GM12878 (cell line): Measurements from ENCODE around the gene MBOAT2. TPM values are rescaled to one million over a fixed set of nuclear protein-coding genes. Genes with fewer than 3 reads are reported as not detected.

Source experiments
- ATF3 ChIP-seq: IDR thresholded peaks from 2 replicates; pipeline ENCODE4 v1.6.1; 2011; ENCODE audit warnings: low read depth, mild to moderate bottlenecking, low read length, moderate library complexity, borderline replicate concordance; ENCODE audit errors: extremely low read depth
- ATF7 ChIP-seq: fragments of 450-650 bp; IDR thresholded peaks from 2 replicates; pipeline ENCODE4 v1.6.1; 2016; ENCODE audit warnings: low read depth, mild to moderate bottlenecking
- BRCA1 ChIP-seq: IDR thresholded peaks from 2 replicates; pipeline ENCODE4 v1.6.1; 2011; ENCODE audit warnings: low read depth, low read length, improper control_type of control experiment
- EED ChIP-seq: sonication (generic); IDR thresholded peaks from 2 replicates; pipeline ENCODE4 v1.6.1; 2016; ENCODE audit warnings: antibody characterized with exemption, low read depth
- EZH2 ChIP-seq: IDR thresholded peaks from 2 replicates; pipeline ENCODE4 v1.6.1; 2012; ENCODE audit warnings: low read depth, mild to moderate bottlenecking, control low read depth, inconsistent platforms, low read length, borderline replicate concordance; ENCODE audit not compliant: control insufficient read depth
- HDAC2 ChIP-seq: fragments of 200-600 bp; sonication (generic); IDR thresholded peaks from 2 replicates; pipeline ENCODE4 v1.6.1; 2017
- HDAC6 ChIP-seq: fragments of 200-600 bp; sonication (generic); IDR thresholded peaks from one replicate; pipeline ENCODE4 v1.8.0; 2017; ENCODE audit warnings: antibody characterized with exemption; ENCODE audit not compliant: unreplicated experiment
- KLF5 ChIP-seq: fragments of 450-650 bp; IDR thresholded peaks from 2 replicates; pipeline ENCODE4 v1.6.1; 2014; ENCODE audit warnings: mild to moderate bottlenecking; ENCODE audit not compliant: partially characterized antibody
- MTA2 ChIP-seq: fragments of 450-650 bp; IDR thresholded peaks from 2 replicates; pipeline ENCODE4 v1.6.1; 2016; ENCODE audit warnings: low read depth, mild to moderate bottlenecking, moderate library complexity
- MTA3 ChIP-seq: IDR thresholded peaks from 2 replicates; pipeline ENCODE4 v1.6.1; 2012; ENCODE audit warnings: low read length, inconsistent platforms, borderline replicate concordance
- MXI1 ChIP-seq: fragments of 150-350 bp; IDR thresholded peaks from 2 replicates; pipeline ENCODE4 v1.6.1; 2011; ENCODE audit warnings: low read depth, mild to moderate bottlenecking, inconsistent platforms, low read length, improper control_type of control experiment
- NR2C1 ChIP-seq: fragments of 450-650 bp; IDR thresholded peaks from 2 replicates; pipeline ENCODE4 v1.6.1; 2017; ENCODE audit warnings: antibody characterized with exemption, mild to moderate bottlenecking, moderate library complexity
- NR2F1 ChIP-seq: fragments of 450-650 bp; conservative IDR thresholded peaks from 2 replicates; pipeline ENCODE4 v1.6.1; 2017; ENCODE audit warnings: mild to moderate bottlenecking
- RCOR1 ChIP-seq: conservative IDR thresholded peaks from 2 replicates; pipeline ENCODE4 v1.6.1; 2012; ENCODE audit warnings: low read depth, low read length, improper control_type of control experiment
- RFX5 ChIP-seq: IDR thresholded peaks from 2 replicates; pipeline ENCODE4 v1.6.1; 2011; ENCODE audit warnings: low read depth, low read length, improper control_type of control experiment
- SIX5 ChIP-seq: IDR thresholded peaks from 2 replicates; pipeline ENCODE4 v1.6.1; 2011; ENCODE audit warnings: mild to moderate bottlenecking, low read depth, low read length, moderate library complexity; ENCODE audit not compliant: severe bottlenecking
- SMAD5 ChIP-seq: IDR thresholded peaks from 2 replicates; pipeline ENCODE4 v1.6.1; 2016; ENCODE audit warnings: antibody characterized with exemption, low read depth
- SREBF1 ChIP-seq: IDR thresholded peaks from 2 replicates; pipeline ENCODE4 v1.6.1; 2012; ENCODE audit warnings: mild to moderate bottlenecking, low read length
- SREBF2 ChIP-seq: IDR thresholded peaks from 2 replicates; pipeline ENCODE4 v1.6.1; 2012; ENCODE audit warnings: mild to moderate bottlenecking, low read length
- SRF ChIP-seq, 2 experiments: IDR thresholded peaks; 2 replicates each; pipeline ENCODE4 v1.6.1; 2011; ENCODE audit warnings: low read depth in 2 of 2, low read length in 2 of 2, mild to moderate bottlenecking in 1 of 2, moderate library complexity in 1 of 2
- SUPT20H ChIP-seq: IDR thresholded peaks from 2 replicates; pipeline ENCODE4 v1.6.1; 2011; ENCODE audit warnings: low read depth, mild to moderate bottlenecking, low read length, moderate library complexity, borderline replicate concordance; ENCODE audit not compliant: control insufficient read depth
- ZNF24 ChIP-seq: fragments of 450-650 bp; IDR thresholded peaks from 2 replicates; pipeline ENCODE4 v1.6.1; 2017; ENCODE audit warnings: antibody characterized with exemption, mild to moderate bottlenecking
- ZNF274 ChIP-seq: IDR thresholded peaks from one replicate; pipeline ENCODE4 v1.8.0; 2011; ENCODE audit not compliant: insufficient read length, insufficient read depth
- ZNF622 ChIP-seq: fragments of 450-650 bp; IDR thresholded peaks from 2 replicates; pipeline ENCODE4 v1.6.1; 2017; ENCODE audit warnings: mild to moderate bottlenecking, inconsistent platforms
- polyA plus RNA-seq, 11 experiments: library from polyadenylated mRNA; depleted of rRNA in 4 of 11; unstranded in 6 of 11; stranded (reverse) in 5 of 11; fragments of >200 nt; fragmentation: Nextera tagmentation in 4 of 11; fragmentation: Illumina TruSeq in 1 of 11; extraction: Ambion mirVana in 4 of 11; extraction: Trizol in 1 of 11; gene quantifications; 1 replicate in 1 of 11; 2 replicates in 10 of 11; pipeline versions ENCODE4 v1.2.1 to v1.2.3, GENCODE V29; 2011 to 2016; ENCODE audit warnings: inconsistent platforms in 2 of 11, missing spikeins in 2 of 11, low read depth in 1 of 11
- total RNA-seq, 4 experiments: library from RNA; depleted of rRNA in 3 of 4; stranded (reverse); fragments of >200 nt in 3 of 4; fragmentation: Illumina TruSeq in 1 of 4; extraction: Trizol in 1 of 4; gene quantifications; 2 replicates each; pipeline versions ENCODE4 v1.2.1 to v1.2.3, GENCODE V29; 2013 to 2021
- TF ChIP-seq, protein P1 (sequence below): fragments of 450-650 bp; IDR thresholded peaks from 2 replicates; pipeline ENCODE4 v1.6.1; 2018; ENCODE audit warnings: borderline replicate concordance, mild to moderate bottlenecking; ENCODE audit not compliant: partially characterized antibody
- TF ChIP-seq, protein P2 (sequence below): IDR thresholded peaks from 2 replicates; pipeline ENCODE4 v1.6.1; 2012; ENCODE audit warnings: low read depth, low read length, improper control_type of control experiment
- TF ChIP-seq, protein P3 (sequence below): fragments of 450-650 bp; conservative IDR thresholded peaks from 2 replicates; pipeline ENCODE4 v1.6.1; 2017; ENCODE audit warnings: mild to moderate bottlenecking, moderate library complexity

Gene MBOAT2
- total and polyA plus RNA-seq, 10 of the 15 experiments (the other 5 are each of a cell fraction or from before 2014, with no cell fraction given), result 0.08 to 40.6 (median 1.8) TPM

DNA sequence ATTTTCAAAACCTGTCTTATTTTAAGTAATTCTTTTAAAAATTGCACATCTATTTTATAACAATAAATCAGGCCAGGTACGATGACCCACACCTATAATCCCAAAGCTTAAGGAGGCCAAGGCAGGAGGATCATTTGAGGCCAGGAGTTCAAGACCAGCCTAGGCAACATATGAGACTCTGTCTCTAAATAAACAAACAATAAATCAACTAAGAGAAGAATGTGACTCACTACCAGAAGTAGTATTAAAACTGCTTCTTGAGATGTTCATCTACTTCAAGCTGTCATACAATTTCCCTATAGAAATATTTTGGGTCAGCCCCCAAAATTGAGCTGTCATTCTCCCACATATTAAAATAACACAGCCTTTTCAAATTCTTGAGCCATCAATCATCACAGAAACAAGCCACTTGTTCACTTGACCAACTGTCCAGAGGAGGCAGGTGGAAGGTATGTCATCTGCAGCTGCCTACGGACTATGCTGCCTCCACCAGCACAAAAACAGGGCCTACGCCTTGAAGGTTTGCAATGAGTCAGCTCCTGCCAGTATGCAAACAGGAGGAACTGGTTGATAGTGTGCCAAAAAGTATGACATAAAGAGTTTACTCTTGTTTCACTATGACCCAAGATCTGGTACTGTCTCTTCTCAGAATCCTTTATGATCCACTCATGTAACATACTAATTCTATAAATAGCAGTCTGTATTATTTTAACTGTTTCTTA, 199.7 kb downstream of the MBOAT2 start (continued):
- TF ChIP-seq ATF3 (no peak), HDAC6 (no peak), HDAC2 (no peak), RCOR1 (no peak), ZNF24 (no peak), MXI1 (0 out of 2 replicates have a peak, but pooled peaks have one; percentile 38), ZNF274 (no peak), SIX5 (no peak), SREBF2 (no peak), RFX5 (no peak), ATF7 (peak; percentile 95), MTA3 (peak; percentile 75), EZH2 (no peak), NR2F1 (no peak), KLF5 (peak; percentile 71), SRF (IDR thresholded peaks at IDR 0.05; ENCODE audit: low read depth in 2 of 2, low read length in 2 of 2) (0 out of 4 replicates have a peak, but pooled peaks of 1 of the 2 experiments have one; percentile 26), MTA2 (peak; percentile 69), SREBF1 (no peak), ZNF622 (no peak), BRCA1 (no peak), SUPT20H (no peak), EED (peak; percentile 63; the same call in 1 of the 2 replicates), SMAD5 (no peak), NR2C1 (no peak)
- TF ChIP-seq, protein P1, sequence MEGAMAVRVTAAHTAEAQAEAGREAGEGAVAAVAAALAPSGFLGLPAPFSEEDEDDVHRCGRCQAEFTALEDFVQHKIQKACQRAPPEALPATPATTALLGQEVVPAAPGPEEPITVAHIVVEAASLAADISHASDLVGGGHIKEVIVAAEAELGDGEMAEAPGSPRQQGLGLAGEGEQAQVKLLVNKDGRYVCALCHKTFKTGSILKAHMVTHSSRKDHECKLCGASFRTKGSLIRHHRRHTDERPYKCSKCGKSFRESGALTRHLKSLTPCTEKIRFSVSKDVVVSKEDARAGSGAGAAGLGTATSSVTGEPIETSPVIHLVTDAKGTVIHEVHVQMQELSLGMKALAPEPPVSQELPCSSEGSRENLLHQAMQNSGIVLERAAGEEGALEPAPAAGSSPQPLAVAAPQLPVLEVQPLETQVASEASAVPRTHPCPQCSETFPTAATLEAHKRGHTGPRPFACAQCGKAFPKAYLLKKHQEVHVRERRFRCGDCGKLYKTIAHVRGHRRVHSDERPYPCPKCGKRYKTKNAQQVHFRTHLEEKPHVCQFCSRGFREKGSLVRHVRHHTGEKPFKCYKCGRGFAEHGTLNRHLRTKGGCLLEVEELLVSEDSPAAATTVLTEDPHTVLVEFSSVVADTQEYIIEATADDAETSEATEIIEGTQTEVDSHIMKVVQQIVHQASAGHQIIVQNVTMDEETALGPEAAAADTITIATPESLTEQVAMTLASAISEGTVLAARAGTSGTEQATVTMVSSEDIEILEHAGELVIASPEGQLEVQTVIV, result no peak
- TF ChIP-seq, protein P2, sequence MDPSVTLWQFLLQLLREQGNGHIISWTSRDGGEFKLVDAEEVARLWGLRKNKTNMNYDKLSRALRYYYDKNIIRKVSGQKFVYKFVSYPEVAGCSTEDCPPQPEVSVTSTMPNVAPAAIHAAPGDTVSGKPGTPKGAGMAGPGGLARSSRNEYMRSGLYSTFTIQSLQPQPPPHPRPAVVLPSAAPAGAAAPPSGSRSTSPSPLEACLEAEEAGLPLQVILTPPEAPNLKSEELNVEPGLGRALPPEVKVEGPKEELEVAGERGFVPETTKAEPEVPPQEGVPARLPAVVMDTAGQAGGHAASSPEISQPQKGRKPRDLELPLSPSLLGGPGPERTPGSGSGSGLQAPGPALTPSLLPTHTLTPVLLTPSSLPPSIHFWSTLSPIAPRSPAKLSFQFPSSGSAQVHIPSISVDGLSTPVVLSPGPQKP, result no peak
- TF ChIP-seq, protein P3, sequence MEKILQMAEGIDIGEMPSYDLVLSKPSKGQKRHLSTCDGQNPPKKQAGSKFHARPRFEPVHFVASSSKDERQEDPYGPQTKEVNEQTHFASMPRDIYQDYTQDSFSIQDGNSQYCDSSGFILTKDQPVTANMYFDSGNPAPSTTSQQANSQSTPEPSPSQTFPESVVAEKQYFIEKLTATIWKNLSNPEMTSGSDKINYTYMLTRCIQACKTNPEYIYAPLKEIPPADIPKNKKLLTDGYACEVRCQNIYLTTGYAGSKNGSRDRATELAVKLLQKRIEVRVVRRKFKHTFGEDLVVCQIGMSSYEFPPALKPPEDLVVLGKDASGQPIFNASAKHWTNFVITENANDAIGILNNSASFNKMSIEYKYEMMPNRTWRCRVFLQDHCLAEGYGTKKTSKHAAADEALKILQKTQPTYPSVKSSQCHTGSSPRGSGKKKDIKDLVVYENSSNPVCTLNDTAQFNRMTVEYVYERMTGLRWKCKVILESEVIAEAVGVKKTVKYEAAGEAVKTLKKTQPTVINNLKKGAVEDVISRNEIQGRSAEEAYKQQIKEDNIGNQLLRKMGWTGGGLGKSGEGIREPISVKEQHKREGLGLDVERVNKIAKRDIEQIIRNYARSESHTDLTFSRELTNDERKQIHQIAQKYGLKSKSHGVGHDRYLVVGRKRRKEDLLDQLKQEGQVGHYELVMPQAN, result no peak
